ENCODE measurements around the gene SYNJ2. TPM values are rescaled to one million over a fixed set of nuclear protein-coding genes. Genes with fewer than 3 reads are reported as not detected.

The SYNJ2 gene
- total RNA-seq, 2 donors from 2014 or later = 19.6 to 30.4 TPM

- no peak for DNase-seq (ENCODE audit: low spot score)
- intact Hi-C loops (cut with DNase I) = no loop called here
These were observed 11.4 kb downstream of the SYNJ2 start for GRCh38 chr6:157993076-157993475.

DNA sequence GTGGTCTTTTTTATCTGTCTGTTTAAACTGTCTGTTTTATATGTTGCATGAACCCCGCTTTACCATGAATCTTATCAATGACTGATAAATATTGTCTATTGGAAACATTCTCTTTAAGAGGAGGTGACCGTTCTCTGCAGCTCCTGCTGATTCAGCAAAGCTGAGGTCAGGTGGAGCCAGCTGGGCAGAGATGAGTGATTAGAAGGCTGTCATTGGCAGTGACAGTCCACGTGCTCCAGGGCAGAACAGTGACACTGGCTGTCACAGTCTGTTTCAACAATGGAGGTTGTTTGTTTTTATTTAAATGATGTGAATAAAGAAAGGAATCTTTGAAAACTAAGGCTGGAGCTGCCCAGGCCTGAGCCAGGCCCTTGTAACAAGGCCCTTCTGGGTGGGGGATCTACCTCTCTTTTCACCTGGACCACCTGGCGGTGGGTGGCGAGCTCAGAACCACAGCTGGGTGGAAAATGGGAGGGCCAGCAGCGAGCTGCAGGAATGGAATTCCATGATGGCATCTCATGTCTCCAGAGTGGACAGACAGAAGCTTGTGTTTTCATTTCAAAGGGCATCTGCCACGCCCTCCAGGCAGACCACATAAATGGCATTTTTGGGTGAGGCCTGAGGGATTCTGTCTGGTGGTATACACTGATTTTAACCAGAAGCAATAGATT, 12.6 kb downstream of the SYNJ2 start:
- DNase-seq (ENCODE audit: low spot score) = peak; percentile 64
- intact Hi-C loops (cut with DNase I) = no loop called here

GRCh38 chr6:157995458-157995857, 13.8 kb downstream of the SYNJ2 start:
- DNase-seq (ENCODE audit: low spot score) = no peak
- intact Hi-C loops (cut with DNase I) = no loop called here

GRCh38 chr6:157996201-157996712, 14.6 kb downstream of the SYNJ2 start:
- peak; percentile 46 for DNase-seq (ENCODE audit: low spot score)

DNA sequence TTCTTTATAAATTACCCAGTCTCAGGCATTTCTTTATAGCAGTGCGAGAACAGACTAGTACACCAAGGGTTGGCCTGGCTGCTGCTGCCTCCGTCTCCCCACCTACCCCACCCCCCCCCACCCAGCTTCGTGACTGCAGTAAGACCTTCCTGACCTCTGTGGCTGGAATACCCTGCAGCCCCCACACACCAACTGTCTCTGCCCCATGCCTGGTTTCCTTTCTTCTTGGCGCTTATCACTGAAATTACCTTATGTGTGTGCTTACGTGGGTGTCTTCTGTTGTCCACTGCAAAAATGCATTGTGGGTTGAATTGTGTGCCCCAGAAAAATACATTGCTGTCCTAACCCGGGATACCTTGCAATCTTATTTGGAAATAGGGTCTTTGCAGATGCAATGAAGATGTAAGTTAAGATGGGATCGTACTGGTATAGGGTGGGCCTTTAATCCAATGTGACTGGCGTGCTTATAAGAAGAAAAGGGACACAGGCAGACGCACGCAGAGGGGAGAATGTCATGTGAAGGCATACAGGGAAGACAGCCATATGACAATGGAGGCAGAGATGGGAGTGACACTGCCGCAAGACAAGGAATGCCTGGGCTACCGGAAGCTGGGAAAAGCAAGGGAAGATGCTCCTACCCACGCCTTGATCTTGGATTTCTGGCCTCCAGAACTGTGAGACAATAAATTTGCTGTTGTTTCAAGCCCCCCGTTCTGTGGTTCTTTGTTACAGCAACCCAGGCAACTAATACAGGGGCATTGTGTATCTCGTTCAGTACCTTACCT, 15.4 kb downstream of the SYNJ2 start:
- intact Hi-C loops (cut with DNase I) = no loop called here

More at GRCh38 chr6:157996201-157996712, 14.6 kb downstream of the SYNJ2 start:
- intact Hi-C loops (cut with DNase I) = no loop called here

DNA sequence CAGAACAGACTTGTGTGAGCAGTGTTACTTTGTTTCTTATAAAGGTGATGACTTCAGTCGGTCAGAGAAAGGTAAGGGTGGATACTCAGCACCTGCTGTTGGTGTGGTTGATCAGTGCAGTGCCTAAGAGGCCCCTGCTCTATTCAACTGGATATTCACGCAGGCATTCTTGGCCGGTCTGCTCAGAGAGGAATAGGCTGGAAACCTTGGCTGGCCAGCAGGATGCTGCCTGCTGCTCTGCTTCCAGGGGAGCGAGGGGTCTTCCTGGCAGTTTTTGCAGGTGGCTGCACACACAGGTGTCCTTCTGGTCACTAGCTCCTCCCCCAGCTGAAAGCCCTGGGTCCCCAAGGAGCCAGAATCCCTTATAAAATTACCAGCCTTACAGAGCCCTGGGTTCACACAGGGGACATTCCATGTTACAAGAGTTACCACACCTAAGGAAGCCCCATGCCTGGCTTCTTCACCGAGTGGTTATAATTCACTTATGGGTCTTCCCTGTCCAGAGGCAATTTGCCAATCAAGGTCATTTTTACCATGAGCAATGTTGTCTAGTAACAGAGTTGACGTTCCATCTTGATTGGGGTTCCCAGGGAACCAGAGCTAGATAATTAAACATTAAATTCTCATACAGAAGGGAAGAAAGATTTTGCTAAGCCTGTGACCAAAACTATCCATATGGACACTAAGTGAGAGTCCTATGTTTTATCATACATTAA, 16.4 kb downstream of the SYNJ2 start:
- intact Hi-C loops (cut with DNase I) = no loop called here

More for the DNA sequence above, 15.4 kb downstream of the SYNJ2 start:
- DNase-seq (ENCODE audit: low spot score) = no peak

DNA sequence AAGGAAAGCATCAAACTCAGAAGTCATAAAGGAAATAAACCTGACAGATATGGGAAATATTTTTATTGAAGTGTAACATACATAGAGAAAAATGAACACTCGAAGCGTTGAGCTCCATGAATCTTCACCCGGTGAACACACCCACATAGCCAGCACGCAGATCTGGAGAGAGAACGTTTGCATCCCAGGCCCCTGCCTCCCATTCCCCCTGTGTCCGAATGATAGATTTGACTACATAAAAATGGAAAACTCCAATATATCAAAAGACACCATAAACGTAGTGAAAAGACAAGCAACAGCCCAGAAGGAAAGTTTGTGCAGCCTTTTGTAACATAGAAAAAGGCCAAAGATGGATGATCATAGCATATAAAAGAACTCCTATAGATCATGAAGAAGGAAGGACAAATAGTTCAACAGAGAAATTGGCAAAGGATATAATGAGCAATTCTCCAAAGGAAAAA, 17.1 kb downstream of the SYNJ2 start:
- DNase-seq (ENCODE audit: low spot score) = no peak
- intact Hi-C loops (cut with DNase I) = no loop called here

More for the DNA sequence above, 16.4 kb downstream of the SYNJ2 start:
- DNase-seq (ENCODE audit: low spot score) = peak; percentile 64

GRCh38 chr6:157999168-158000051, 17.7 kb downstream of the SYNJ2 start:
- intact Hi-C loops (cut with DNase I) = no loop called here
- peak; percentile 67 for DNase-seq (ENCODE audit: low spot score)

- DNase-seq (ENCODE audit: low spot score) = peak; percentile 66
- intact Hi-C loops (cut with DNase I) = no loop called here
These were observed 19.1 kb downstream of the SYNJ2 start for GRCh38 chr6:158000530-158001307.

GRCh38 chr6:158002249-158002950, 20.7 kb downstream of the SYNJ2 start:
- DNase-seq (ENCODE audit: low spot score) = peak; percentile 53
- intact Hi-C loops (cut with DNase I) = no loop called here

- peak; percentile 89 for DNase-seq (ENCODE audit: low spot score)
- intact Hi-C loops (cut with DNase I) = no loop called here
These were observed 21.5 kb downstream of the SYNJ2 start for GRCh38 chr6:158002951-158003853.

DNA sequence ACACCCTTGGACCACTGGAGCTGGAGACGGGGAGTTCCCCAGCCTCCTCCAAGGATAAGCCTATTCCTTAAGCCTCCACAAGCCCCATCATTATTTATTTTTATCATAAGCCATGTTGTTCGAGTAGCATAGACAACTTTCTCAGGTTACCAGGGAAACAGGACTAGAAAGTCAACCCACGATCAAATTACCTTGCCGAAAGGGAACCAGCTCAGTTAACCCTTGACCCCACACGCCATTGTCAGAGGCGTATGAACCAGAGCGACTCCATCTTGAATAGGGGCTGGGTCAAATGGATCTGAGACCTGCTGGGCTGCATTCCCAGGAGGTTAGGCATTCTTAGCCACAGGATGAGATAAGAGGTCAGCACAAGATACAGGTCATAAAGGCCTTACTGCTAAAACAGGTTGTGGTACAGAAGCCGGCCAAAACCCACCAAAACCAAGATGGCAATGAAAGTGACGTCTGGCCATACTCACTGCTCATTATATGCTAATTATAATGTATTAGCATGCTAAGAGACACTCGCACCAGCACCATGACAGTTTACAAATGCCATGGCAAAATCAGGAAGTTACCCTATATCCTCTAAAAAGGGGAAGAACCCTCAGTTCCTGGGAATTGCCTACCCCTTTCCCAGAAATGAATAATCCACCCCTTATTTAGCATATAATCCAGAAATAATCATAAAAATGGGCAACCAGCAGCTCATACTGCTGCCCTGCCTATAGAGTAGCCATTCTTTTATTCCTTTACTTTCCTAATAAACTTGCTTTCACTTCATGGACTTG, 22.4 kb downstream of the SYNJ2 start:
- DNase-seq (ENCODE audit: low spot score) = peak; percentile 10
- intact Hi-C loops (cut with DNase I) = no loop called here

DNA sequence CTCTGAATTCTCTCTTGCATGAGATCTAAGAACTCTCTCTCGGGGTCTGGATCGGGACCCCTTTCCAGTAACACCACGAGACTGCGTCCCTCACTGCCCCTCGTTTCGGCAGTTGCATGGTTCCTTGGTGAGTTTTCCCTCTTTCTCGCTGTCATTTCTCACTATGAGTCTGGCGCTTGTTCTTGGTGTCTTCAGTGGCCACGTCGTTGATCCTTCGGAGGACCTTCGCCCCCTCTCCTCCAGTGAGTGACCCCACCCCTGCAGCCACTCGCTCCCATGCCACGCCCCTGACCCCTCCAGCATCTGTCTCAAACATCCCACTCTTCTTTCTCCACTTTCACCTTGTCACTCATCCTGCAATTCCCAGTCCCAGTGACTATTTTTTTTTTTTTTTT, 23.0 kb downstream of the SYNJ2 start:
- peak; percentile 45 for DNase-seq (ENCODE audit: low spot score)
- intact Hi-C loops (cut with DNase I) = no loop called here

DNA sequence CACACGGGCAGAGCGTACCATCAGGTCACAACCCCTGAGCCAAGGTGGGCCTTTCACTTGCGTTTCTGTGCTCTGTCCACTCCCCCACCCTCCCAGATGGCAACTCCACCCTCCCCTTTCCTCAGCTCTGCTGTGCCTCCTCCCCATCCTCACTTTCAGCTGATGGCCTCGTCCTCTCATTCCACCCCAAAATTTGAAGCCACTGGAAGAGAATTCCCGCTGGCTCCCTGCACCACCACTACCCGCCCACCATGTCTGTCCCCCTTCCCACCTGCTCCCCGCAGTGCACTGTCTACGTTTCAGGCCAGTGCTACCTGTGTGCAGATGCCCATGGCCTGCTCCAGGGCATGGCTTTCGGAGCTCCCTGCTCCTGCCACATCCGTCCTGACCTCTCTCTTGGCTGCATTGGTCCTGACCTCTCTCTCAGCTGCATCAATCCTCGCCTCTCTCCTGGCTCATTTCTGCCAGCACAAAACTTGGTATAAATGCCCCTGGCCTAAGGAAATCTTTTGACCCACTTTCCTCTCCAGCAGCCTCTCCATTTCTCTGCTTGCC, 24.0 kb downstream of the SYNJ2 start:
- DNase-seq (ENCODE audit: low spot score) = peak; percentile 63

DNA sequence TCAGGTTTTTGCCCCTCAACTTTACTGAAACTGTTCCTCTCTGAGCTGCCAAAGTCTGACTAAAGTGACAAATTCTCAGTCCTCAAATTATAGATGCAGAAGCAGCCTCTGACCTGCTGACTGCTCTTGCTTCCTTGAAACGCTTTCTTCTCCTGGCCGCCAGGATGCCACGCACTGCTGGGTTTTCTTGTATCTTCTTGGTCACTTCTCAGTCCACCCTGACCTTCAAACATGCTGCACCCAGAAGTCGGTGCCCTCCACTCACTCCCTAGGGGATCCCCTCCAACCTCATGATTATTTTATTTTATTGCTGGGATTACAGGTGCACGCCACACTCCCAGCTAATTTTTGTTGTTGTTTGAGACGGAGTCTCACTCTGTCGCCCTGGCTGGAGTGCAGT, 24.7 kb downstream of the SYNJ2 start:
- intact Hi-C loops (cut with DNase I) = no loop called here
- peak; percentile 35 for DNase-seq (ENCODE audit: low spot score)

More for the DNA sequence above, 24.0 kb downstream of the SYNJ2 start:
- intact Hi-C loops (cut with DNase I) = no loop called here

Measured in posterior vena cava (tissue), 2 donors.